DND-41 (cell line): Measurements from ENCODE around the gene CLN5.

ENCODE experiments used
- CTCF ChIP-seq: IDR thresholded peaks from 2 replicates; pipeline ENCODE4 v1.5.1; 2012; ENCODE audit warnings: borderline replicate concordance, low read length, moderate library complexity, mild to moderate bottlenecking; ENCODE audit not compliant: poor library complexity, severe bottlenecking; ENCODE audit errors: extremely low read depth
- EZH2 ChIP-seq: IDR thresholded peaks from 3 replicates; pipeline ENCODE4 v1.6.1; 2012; ENCODE audit warnings: borderline replicate concordance, low read depth, mild to moderate bottlenecking, moderate library complexity, low read length, inconsistent platforms; ENCODE audit not compliant: severe bottlenecking

- no peak for TF ChIP-seq CTCF
- TF ChIP-seq EZH2, result no peak
These were observed 694 bp downstream of the CLN5 start for GRCh38 chr13:76992548-76993001.
